Activated CD4-positive, alpha-beta T cell treated with anti-CD3 and anti-CD28 coated beads for 36 hours (primary cell): Measurements from ENCODE around the gene ACAA2. TPM values are rescaled to one million over a fixed set of nuclear protein-coding genes. Genes with fewer than 3 reads are reported as not detected.

Experiments
- ATAC-seq: fragments of 200-7000 bp; cut with Tn5 transposase; one replicate; pipeline ENCODE4 v1.10.0; 2021; ENCODE audit warnings: mild to moderate bottlenecking, moderate library complexity
- CTCF ChIA-PET: fragments of 350-600 bp; sonication (Branson Sonifier 250); formaldehyde crosslinking; loops from one replicate; lab custom pipeline; 2021; ENCODE audit warnings: antibody characterized with exemption; lab: Charles Lee
- POLR2A ChIA-PET: fragments of 350-600 bp; sonication (Branson Sonifier 250); formaldehyde crosslinking; loops from one replicate; lab custom pipeline; 2021; ENCODE audit warnings: antibody characterized with exemption, inconsistent platforms; lab: Charles Lee
- DNase-seq: peaks from one replicate; pipeline ENCODE4 v3.0.0-alpha.2; 2020
- H3K27ac Mint-ChIP-seq: one replicate; pipeline ENCODE4 v1.8.0; 2021; ENCODE audit warnings: mixed read lengths
- H3K27me3 Mint-ChIP-seq: one replicate; pipeline ENCODE4 v1.8.0; 2021; ENCODE audit warnings: mixed read lengths
- H3K36me3 Mint-ChIP-seq: one replicate; pipeline ENCODE4 v1.8.0; 2021; ENCODE audit warnings: low read depth, mixed read lengths
- H3K4me1 Mint-ChIP-seq: one replicate; pipeline ENCODE4 v1.8.0; 2021; ENCODE audit warnings: mixed read lengths
- H3K4me3 Mint-ChIP-seq: one replicate; pipeline ENCODE4 v1.8.0; 2021; ENCODE audit warnings: mild to moderate bottlenecking, moderate library complexity, mixed read lengths
- H3K9me3 Mint-ChIP-seq: one replicate; pipeline ENCODE4 v1.8.0; 2021; ENCODE audit warnings: low read depth, mixed read lengths
- intact Hi-C, 2 experiments: fragments of 100-400 bp; cut with DNase I in 1 of 2; cut with micrococcal nuclease in 1 of 2; formaldehyde crosslinking; loops; one replicate each; pipeline versions ENCODE4 v1.14.2 to v1.15.1; 2022 to 2024; cut with DNase I, micrococcal nuclease
- total RNA-seq, 2 experiments: library from RNA; stranded (reverse); gene quantifications; one replicate each; pipeline ENCODE4 v1.2.3, GENCODE V29; 2021

ACAA2 gene
- total RNA-seq, 2 experiments from 2014 or later, result 63.4 to 75.2 TPM

DNA sequence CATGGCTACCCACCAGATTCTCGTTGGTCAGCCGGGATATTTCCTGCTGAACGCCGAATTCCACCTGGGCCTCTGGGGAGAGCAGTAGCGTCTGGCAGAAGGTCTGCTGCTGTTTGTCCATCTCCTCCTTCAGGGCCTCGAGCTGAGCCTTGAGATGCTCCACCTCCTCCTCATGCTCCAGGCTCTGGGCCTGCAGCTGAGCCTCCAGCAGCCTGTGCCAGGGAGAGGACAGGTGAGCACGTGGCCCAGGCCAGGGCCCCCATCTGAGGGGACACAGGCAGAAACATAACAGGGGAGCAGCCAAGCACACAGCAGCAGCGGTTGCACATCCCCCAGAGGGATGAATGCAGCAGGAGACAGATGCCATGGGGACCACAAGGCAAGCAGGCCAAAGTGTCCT is 40.1 kb upstream of the ACAA2 start:
- H3K4me3 Mint-ChIP-seq, result no peak overlapping the region
- no peak overlapping the region for H3K27ac Mint-ChIP-seq
- no peaks in the 10 kb centered on the region for H3K27me3 Mint-ChIP-seq
- CTCF ChIA-PET, result interaction anchor here (0.7 kb wide), 1 partner anchor 392 kb away, joined by 3 read pairs; no protein-coding TSS in a partner anchor
- POLR2A ChIA-PET, result no interaction called here
- no peak for ATAC-seq
- H3K36me3 Mint-ChIP-seq, result no peaks in the 10 kb centered on the region
- intact Hi-C loops, result no loop called here
- H3K9me3 Mint-ChIP-seq, result no peaks in the 10 kb centered on the region
- no peak for DNase-seq
- no peaks in the 10 kb centered on the region for H3K4me1 Mint-ChIP-seq

DNA sequence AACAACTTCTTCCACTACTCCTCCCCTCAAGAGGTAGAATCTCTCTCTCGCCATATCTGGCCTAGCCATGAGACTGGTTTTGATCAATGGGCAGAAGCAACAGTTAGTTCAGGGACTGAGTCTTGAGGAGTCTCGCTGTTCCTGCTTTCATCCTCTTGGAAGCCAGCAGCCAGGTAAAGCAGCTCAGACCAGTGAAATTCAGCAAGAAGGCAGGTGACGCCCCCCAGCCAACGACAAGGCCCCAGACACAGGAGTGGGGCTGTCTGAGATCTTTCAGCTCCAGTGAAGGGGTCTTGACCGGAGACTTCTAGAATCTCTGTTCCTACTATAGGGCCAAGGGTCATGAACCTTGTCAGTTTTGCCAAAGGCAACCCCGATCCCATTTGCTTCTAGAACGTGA is 39.7 kb upstream of the ACAA2 start:
- no peak for DNase-seq
- ATAC-seq, result no peak
- intact Hi-C loops, result no loop called here
- H3K36me3 Mint-ChIP-seq, result no peaks in the 10 kb centered on the region
- no peak overlapping the region for H3K27ac Mint-ChIP-seq
- H3K4me1 Mint-ChIP-seq, result no peaks in the 10 kb centered on the region
- no peak overlapping the region for H3K4me3 Mint-ChIP-seq
- CTCF ChIA-PET, result interaction anchor here (0.7 kb wide), 1 partner anchor 392 kb away, joined by 3 read pairs; no protein-coding TSS in a partner anchor
- POLR2A ChIA-PET, result no interaction called here
- H3K27me3 Mint-ChIP-seq, result no peaks in the 10 kb centered on the region
- H3K9me3 Mint-ChIP-seq, result no peaks in the 10 kb centered on the region

DNA sequence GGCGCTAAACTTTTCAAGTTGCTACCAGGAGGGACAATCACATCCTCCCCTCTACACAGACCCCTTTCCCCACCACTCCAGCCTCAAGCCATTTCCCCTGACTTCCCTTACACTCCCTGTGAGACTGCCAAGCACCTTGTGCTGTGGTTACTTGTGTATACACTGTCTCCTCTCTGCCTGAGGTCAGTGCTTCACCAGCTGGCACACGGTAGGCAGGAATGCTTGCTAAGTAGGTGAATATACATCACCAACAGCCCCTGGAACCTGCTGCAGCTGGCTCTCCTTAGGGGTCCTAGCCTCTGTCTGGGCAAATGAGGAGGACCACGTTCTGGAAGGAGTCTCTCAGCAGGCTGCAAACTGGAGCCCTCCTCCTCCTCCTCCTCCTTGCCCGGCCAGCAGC is 38.3 kb upstream of the ACAA2 start:
- H3K9me3 Mint-ChIP-seq, result no peaks in the 10 kb centered on the region
- H3K4me1 Mint-ChIP-seq, result no peaks in the 10 kb centered on the region
- no peaks in the 10 kb centered on the region for H3K36me3 Mint-ChIP-seq
- peaks cover under 1% of the 10 kb centered on the region for H3K27me3 Mint-ChIP-seq
- no peak for DNase-seq
- ChIA-PET CTCF (interaction anchor here (3.7 kb wide), 1 partner anchor 9 kb away, joined by 13 read pairs; no protein-coding TSS in a partner anchor), POLR2A (no interaction called here)
- intact Hi-C loops, result no loop called here
- H3K27ac Mint-ChIP-seq, result no peak overlapping the region
- no peak for ATAC-seq
- no peak overlapping the region for H3K4me3 Mint-ChIP-seq

DNA sequence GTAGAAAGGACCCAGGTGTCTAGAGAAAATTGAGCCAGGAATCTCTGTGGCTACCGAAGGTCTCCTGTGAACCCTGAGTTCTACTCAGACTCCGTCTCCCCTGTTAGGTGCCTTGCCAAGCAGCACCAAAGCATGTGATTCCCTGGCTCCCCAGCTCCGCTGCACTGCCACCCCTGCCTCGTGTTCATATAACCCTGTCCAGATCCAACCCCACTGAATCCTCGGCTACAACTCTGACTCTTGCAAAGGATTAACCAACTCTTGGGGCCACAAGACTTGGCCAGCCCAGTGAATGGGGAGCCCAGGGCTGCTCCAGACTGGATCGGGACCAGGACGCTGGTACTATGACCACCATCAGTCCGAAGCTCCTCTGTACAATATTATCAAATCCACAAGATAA is 37.3 kb upstream of the ACAA2 start:
- intact Hi-C loops, result no loop called here

DNA sequence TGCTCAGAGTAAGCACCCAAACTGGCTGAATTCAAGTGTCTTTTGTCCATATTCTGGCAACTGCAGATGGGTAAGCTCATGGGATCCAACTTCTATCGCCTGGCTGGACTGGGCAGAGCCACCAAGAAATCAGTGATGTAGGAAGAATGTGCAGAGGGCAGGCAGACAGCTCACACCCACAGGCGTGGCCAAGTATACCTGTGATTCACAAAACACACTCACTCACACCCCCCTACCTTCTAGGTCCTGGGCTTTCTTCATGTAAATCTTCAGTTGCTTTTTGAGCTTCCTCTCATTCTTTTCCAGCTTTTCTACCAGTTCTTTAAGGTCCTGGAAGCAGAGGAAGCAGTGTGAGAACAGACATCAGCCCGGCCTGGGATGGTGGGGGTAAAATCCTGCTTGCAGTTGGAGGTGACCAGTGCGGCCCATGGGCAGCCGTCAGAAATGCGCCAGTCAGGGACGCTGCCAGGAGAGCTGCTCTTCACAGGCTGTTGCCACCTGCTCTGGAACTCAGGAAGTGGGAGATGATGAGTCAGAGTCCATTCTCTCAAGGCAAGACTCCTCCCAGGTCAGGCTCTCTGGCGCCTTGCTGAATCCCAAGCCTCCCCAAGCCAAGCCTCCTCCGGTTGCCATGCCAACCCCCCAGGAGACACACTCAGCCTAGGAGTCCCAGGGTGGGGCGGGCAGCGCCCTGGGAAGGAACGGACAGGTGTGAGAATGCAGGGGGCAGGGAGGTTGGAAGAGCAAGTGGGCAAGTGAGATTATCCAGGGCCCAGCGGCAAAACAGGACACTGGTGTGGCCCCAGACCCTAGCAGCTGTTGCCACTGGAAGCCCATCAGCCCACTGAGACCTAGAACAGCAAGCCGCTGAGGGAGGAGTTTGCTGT is 36.2 kb upstream of the ACAA2 start:
- intact Hi-C loops, result no loop called here
- POLR2A ChIA-PET, result no interaction called here
- CTCF ChIA-PET, result interaction anchor here (0.6 to 3.7 kb wide), 2 partner anchors 9 to 11 kb away, joined by 3 to 13 read pairs; no protein-coding TSS in a partner anchor
- ATAC-seq (no peak), DNase-seq (no peak)
- no peaks in the 10 kb centered on the region for H3K9me3 Mint-ChIP-seq
- H3K4me3 Mint-ChIP-seq, result no peak overlapping the region
- no peaks in the 10 kb centered on the region for H3K4me1 Mint-ChIP-seq
- no peaks in the 10 kb centered on the region for H3K36me3 Mint-ChIP-seq
- peaks cover 2% of the 10 kb centered on the region for H3K27me3 Mint-ChIP-seq
- no peak overlapping the region for H3K27ac Mint-ChIP-seq

More for the DNA sequence above, 37.3 kb upstream of the ACAA2 start:
- ChIA-PET CTCF (interaction anchor here (3.7 kb wide), 1 partner anchor 10 kb away, joined by 13 read pairs; no protein-coding TSS in a partner anchor), POLR2A (no interaction called here)
- Mint-ChIP-seq H3K4me1 (no peaks in the 10 kb centered on the region), H3K27ac (no peak overlapping the region), H3K4me3 (no peak overlapping the region), H3K27me3 (peaks cover 2% of the 10 kb centered on the region), H3K9me3 (no peaks in the 10 kb centered on the region), H3K36me3 (no peaks in the 10 kb centered on the region)
- no peak for DNase-seq
- ATAC-seq, result no peak

DNA sequence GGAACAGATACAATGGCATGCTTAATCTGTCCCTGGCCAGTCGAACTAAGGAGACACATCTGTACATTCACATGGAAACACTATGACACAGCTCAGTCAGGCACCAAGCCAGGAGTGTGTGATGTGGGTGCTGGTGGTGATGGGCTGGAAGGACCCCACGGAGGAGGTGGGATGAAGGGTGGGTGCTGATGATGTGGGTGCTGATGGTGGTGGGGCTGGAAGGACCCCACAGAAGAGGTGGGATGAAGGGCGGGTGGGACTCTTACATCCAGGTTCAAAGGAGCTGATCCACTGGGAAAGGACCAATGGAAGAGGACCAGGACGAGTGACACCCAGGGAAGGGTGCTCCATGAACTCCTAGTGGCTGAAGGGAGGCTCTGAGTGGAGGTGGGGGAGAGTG is 34.8 kb upstream of the ACAA2 start:
- peaks cover 2% of the 10 kb centered on the region for H3K27me3 Mint-ChIP-seq
- H3K36me3 Mint-ChIP-seq, result no peaks in the 10 kb centered on the region
- no peak overlapping the region for H3K4me3 Mint-ChIP-seq
- H3K9me3 Mint-ChIP-seq, result no peaks in the 10 kb centered on the region
- no peak overlapping the region for H3K27ac Mint-ChIP-seq
- no peaks in the 10 kb centered on the region for H3K4me1 Mint-ChIP-seq
- ChIA-PET CTCF (interaction anchor here (3.7 kb wide), 1 partner anchor 13 kb away, joined by 13 read pairs; no protein-coding TSS in a partner anchor), POLR2A (no interaction called here)
- intact Hi-C loops, result no loop called here
- no peak for ATAC-seq
- DNase-seq, result no peak

DNA sequence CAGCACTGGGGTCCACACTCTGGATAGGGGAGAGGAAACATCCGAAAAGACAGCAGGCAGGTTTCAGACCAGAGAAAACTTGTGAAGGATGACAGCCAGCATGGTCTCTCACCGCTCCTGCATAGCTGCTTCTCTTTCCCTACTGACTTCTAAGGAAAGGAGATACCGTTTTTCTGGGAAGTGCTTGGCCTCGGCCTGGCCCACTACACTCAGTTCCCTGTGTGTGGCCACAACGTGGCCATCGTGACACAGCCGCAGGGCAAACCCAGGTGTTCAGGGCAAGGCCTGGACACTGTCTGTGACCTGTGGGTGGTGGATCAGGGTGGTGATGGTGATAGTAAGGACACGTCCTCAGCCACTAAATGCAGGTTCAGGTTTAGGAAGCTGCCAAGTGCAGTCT is 34.2 kb upstream of the ACAA2 start:
- CTCF ChIA-PET, result no interaction called here
- no peaks in the 10 kb centered on the region for H3K9me3 Mint-ChIP-seq
- H3K27ac Mint-ChIP-seq, result no peak overlapping the region
- DNase-seq, result no peak
- no peaks in the 10 kb centered on the region for H3K36me3 Mint-ChIP-seq
- POLR2A ChIA-PET, result no interaction called here
- intact Hi-C loops, result no loop called here
- no peak overlapping the region for H3K4me3 Mint-ChIP-seq
- no peaks in the 10 kb centered on the region for H3K4me1 Mint-ChIP-seq
- H3K27me3 Mint-ChIP-seq, result peaks cover 2% of the 10 kb centered on the region
- ATAC-seq, result no peak

DNA sequence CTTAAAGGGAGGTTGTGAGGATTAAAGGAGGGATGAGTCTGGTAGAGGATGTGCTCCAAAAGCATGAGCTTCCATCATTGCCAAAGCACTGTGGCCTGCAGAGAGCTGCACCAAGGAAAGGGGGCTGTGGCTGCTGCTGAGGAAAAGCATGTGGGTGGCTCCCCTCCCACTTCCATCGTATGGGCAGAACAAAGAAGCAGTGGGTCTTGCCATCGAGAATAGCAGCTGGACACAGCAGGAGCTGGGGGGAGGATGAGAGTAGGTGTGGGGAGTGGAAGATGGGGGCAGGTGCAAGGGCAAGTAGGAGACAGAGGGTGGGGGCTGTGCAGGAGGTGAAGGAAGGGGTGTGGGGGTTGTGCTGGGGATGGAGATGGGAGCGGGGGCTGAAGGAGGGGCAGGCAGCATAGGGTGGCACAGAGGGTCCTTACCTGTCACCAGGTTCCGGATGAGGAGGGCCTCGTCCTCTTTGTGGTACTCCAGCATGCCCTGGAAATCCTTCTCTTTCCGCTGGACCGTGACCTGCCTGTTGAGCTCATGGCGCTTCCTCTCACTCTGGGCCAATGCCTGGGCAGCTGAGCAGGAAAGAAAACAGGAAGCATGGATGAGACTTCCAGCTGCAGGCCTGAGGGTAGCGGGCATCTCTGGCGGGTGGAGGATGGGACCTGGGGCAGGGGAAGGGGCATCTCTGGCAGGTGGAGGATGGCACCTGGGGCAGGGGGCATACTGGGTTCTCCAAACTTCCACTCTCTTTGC is 33.6 kb upstream of the ACAA2 start:
- POLR2A ChIA-PET, result no interaction called here
- H3K9me3 Mint-ChIP-seq, result no peaks in the 10 kb centered on the region
- no peak overlapping the region for H3K27ac Mint-ChIP-seq
- intact Hi-C loops, result no loop called here
- no peak for DNase-seq
- CTCF ChIA-PET, result no interaction called here
- no peaks in the 10 kb centered on the region for H3K36me3 Mint-ChIP-seq
- H3K4me1 Mint-ChIP-seq, result no peaks in the 10 kb centered on the region
- no peak for ATAC-seq
- no peak overlapping the region for H3K4me3 Mint-ChIP-seq
- peaks cover 2% of the 10 kb centered on the region for H3K27me3 Mint-ChIP-seq

DNA sequence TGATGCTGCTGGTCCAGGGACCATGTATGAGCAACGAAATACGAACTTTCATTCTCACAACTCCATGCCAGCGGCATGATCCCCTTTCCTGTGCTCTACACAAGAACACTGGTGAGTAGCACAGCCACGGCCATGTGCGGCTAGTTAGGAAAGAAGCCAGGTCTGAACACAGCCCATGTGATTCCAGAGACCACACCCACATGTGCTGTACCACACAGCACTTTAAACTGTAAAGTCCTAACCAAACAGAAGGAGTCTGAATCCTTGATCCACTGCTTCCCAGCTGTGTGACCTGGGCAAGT is 33.0 kb upstream of the ACAA2 start:
- ChIA-PET CTCF (no interaction called here), POLR2A (no interaction called here)
- H3K27ac Mint-ChIP-seq, result no peak overlapping the region
- no peak overlapping the region for H3K4me3 Mint-ChIP-seq
- no peak for DNase-seq
- H3K4me1 Mint-ChIP-seq, result no peaks in the 10 kb centered on the region
- H3K27me3 Mint-ChIP-seq, result peaks cover 2% of the 10 kb centered on the region
- no peak for ATAC-seq
- no peaks in the 10 kb centered on the region for H3K9me3 Mint-ChIP-seq
- no peaks in the 10 kb centered on the region for H3K36me3 Mint-ChIP-seq
- intact Hi-C loops, result no loop called here

DNA sequence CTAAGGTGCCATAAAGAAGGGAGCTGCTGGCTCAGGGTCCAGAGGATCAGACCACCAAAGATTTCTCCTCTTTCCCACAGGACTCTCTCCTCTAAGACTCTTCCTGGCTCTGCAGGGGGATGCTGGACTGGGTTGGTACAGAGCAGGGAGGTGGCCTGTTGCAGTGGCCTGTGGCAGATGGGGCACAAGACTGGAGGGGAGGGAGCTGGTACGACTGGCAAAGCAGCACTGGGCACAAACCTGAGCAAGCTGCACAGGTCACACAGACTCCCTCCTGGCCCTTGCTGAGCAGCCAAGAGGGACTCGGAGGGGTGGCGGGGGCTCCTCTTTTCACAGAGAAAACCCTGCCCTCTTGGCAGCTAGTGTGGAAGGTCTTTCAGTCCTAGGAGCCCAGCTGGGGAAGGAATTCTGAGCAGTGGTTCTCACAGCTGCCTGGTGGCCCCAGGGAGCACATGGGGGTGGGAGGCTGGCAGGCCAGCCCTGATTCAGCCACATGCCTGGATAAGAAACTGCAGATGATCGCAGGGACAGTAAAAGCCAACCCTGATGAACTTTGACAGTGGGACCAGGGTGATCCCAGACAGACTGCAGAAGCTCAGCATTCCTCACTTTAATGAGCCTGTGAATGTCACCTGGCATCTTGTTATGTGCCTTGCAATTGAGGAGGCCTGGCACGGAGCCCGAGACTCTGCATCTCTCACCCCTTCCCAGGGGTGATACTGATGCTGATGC is 32.5 kb upstream of the ACAA2 start:
- no peak for DNase-seq
- POLR2A ChIA-PET, result no interaction called here
- Mint-ChIP-seq H3K36me3 (no peaks in the 10 kb centered on the region), H3K4me1 (no peaks in the 10 kb centered on the region), H3K27ac (no peak overlapping the region), H3K4me3 (no peak overlapping the region), H3K9me3 (no peaks in the 10 kb centered on the region), H3K27me3 (peaks cover 2% of the 10 kb centered on the region)
- no peak for ATAC-seq
- CTCF ChIA-PET, result interaction anchor here (0.6 kb wide), 1 partner anchor 335 kb away, joined by 3 read pairs; no protein-coding TSS in a partner anchor
- intact Hi-C loops, result no loop called here

DNA sequence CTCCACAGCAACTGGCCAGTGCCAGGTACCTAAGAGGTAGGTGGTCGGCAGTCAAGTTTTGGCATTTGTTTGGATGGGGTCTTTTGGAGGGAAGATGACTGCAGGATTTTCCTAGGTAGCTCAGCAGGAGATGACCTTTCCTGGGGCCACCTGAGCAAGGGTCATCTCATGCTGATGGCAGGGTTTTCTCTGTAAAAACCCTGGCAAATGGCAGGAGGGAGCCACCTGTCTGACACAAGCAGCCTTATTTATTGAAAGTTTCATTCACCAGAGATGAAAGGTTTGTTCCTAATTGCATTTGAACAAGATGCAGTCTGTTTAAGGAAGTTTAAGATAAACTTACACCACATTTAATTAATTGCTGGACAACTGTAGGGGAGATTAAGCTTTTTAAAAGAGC is 31.6 kb upstream of the ACAA2 start:
- Mint-ChIP-seq H3K36me3 (no peaks in the 10 kb centered on the region), H3K4me3 (no peak overlapping the region), H3K4me1 (no peaks in the 10 kb centered on the region), H3K27ac (no peak overlapping the region), H3K27me3 (peaks cover 2% of the 10 kb centered on the region), H3K9me3 (no peaks in the 10 kb centered on the region)
- no peak for DNase-seq
- intact Hi-C loops, result no loop called here
- POLR2A ChIA-PET, result no interaction called here
- CTCF ChIA-PET, result interaction anchor here (0.6 to 1.0 kb wide), 3 partner anchors 14 to 437 kb away, joined by 3 read pairs; no protein-coding TSS in a partner anchor
- ATAC-seq, result no peak
